ENCODE measurements around the gene GRIP2.

- TF ChIP-seq, protein P1, sequence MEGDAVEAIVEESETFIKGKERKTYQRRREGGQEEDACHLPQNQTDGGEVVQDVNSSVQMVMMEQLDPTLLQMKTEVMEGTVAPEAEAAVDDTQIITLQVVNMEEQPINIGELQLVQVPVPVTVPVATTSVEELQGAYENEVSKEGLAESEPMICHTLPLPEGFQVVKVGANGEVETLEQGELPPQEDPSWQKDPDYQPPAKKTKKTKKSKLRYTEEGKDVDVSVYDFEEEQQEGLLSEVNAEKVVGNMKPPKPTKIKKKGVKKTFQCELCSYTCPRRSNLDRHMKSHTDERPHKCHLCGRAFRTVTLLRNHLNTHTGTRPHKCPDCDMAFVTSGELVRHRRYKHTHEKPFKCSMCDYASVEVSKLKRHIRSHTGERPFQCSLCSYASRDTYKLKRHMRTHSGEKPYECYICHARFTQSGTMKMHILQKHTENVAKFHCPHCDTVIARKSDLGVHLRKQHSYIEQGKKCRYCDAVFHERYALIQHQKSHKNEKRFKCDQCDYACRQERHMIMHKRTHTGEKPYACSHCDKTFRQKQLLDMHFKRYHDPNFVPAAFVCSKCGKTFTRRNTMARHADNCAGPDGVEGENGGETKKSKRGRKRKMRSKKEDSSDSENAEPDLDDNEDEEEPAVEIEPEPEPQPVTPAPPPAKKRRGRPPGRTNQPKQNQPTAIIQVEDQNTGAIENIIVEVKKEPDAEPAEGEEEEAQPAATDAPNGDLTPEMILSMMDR (IDR thresholded peaks at IDR 0.05; ENCODE audit: low read length) = no peak
- TF ChIP-seq EZH2 (optimal IDR thresholded peaks at IDR 0.05; ENCODE audit: low read depth, low read length) = no peak
Observed at GRCh38 chr3:14439501-14440167, 100.5 kb downstream of the GRIP2 start.
